ENCODE results near the gene MAS1.

Gene MAS1

DNA sequence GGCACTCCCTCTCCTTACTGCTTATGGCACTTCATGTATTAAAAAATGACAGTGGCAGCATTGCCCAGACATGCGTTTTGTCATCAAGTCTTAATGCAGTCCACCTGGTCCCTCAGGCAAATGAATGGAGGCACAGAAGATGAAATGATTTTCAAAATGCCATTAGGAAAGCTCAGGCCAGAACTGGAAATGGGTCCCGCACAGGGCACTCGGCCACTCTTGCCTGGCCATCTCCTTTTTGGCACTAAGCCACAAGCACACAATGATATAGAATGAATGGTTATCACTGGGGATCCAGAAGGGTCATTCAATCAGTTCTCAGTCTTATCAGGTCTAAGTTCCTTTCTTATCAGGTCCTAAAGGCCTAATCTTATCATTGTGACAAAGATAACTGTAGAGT is 15.6 kb downstream of the MAS1 start:
- TF ChIP-seq, protein P1, sequence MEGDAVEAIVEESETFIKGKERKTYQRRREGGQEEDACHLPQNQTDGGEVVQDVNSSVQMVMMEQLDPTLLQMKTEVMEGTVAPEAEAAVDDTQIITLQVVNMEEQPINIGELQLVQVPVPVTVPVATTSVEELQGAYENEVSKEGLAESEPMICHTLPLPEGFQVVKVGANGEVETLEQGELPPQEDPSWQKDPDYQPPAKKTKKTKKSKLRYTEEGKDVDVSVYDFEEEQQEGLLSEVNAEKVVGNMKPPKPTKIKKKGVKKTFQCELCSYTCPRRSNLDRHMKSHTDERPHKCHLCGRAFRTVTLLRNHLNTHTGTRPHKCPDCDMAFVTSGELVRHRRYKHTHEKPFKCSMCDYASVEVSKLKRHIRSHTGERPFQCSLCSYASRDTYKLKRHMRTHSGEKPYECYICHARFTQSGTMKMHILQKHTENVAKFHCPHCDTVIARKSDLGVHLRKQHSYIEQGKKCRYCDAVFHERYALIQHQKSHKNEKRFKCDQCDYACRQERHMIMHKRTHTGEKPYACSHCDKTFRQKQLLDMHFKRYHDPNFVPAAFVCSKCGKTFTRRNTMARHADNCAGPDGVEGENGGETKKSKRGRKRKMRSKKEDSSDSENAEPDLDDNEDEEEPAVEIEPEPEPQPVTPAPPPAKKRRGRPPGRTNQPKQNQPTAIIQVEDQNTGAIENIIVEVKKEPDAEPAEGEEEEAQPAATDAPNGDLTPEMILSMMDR (IDR thresholded peaks at IDR 0.05; ENCODE audit: insufficient read depth, low read length, missing control alignments): no peak
- CTCF ChIA-PET: interaction anchor here (1.0 kb wide), 1 partner anchor 10 kb away, joined by 3 read pairs; no protein-coding TSS in a partner anchor
- POLR2A ChIA-PET: no interaction called here
- H3K4me3 ChIP-seq (ENCODE audit: low read depth, low read length): no peak overlapping the region
- no peak for DNase-seq (ENCODE audit: low read depth, low spot score)

DNA sequence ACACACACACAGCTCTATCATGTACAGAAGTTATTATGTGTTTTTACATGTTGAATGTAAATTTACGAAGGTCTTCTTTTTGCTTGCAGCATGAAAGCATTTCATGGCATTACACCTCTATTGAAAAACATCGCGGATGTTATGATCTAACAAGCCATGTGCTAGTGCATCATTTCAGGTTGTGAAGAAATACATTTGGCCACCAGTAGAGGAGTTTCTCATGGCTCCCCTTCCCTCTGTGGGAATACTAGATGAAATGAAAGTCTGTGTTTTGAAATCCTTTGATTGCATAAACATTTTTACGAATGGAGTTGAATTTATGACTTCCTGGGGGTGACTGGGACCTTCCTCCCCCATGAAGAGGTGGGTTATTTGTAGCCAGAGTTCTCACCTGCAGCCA is 17.7 kb downstream of the MAS1 start:
- ChIA-PET CTCF (no interaction called here), POLR2A (no interaction called here)
- H3K4me3 ChIP-seq (ENCODE audit: low read depth, low read length): no peak overlapping the region
- no peak for DNase-seq (ENCODE audit: low read depth, low spot score)
- TF ChIP-seq, protein P1 (IDR thresholded peaks at IDR 0.05; ENCODE audit: insufficient read depth, low read length, missing control alignments): no peak

DNA sequence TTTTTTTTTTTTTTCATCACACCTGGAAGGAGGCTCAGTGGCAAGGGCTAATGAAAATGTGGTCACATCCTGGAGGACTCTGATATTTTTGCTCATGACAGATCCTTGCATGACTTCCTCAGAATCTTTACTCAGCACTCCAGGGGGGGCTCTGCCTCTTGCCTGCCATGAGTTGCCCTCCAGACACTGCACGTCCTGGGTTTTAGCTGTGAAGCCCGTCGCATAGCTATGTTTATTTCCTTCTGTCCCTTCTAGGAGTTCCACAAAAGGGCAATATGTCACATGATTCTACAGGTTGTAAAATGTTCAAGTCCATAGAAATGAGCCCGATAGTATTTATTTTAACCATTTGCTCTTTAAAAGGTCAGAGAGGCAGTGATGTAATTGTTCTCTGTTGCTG is 18.2 kb downstream of the MAS1 start:
- POLR2A ChIA-PET: no interaction called here
- TF ChIP-seq, protein P1 (IDR thresholded peaks at IDR 0.05; ENCODE audit: insufficient read depth, low read length, missing control alignments): no peak

DNA sequence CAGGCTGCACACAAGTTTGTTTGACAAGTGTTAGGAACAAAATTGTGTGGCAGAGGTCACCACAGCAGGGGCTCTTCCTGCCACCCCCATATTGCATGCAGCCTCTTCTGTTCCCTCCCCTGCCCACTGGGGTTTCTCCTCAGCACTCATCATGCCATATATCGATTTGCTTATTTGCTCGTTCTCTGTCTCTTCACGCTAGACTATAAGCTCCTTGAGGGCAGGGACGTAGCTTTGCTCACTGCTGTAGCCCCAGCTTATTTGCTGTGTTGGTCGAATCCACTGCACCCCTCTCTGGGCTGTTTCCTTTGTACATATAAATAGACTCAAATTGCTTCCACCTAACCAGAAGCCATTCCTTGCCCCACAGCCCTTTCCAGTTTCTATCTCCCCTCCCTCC is 19.6 kb downstream of the MAS1 start:
- POLR2A ChIA-PET: no interaction called here
- no peak overlapping the region for H3K4me3 ChIP-seq (ENCODE audit: low read depth, low read length)
- CTCF ChIA-PET: interaction anchor here (0.7 to 1.0 kb wide), 2 partner anchors 13 to 256 kb away, joined by 3 read pairs; no protein-coding TSS in a partner anchor
- TF ChIP-seq, protein P1 (IDR thresholded peaks at IDR 0.05; ENCODE audit: insufficient read depth, low read length, missing control alignments): no peak
- DNase-seq (ENCODE audit: low read depth, low spot score): no peak

More for the DNA sequence above, 18.2 kb downstream of the MAS1 start:
- no peak for DNase-seq (ENCODE audit: low read depth, low spot score)
- H3K4me3 ChIP-seq (ENCODE audit: low read depth, low read length): no peak overlapping the region
- CTCF ChIA-PET: no interaction called here

DNA sequence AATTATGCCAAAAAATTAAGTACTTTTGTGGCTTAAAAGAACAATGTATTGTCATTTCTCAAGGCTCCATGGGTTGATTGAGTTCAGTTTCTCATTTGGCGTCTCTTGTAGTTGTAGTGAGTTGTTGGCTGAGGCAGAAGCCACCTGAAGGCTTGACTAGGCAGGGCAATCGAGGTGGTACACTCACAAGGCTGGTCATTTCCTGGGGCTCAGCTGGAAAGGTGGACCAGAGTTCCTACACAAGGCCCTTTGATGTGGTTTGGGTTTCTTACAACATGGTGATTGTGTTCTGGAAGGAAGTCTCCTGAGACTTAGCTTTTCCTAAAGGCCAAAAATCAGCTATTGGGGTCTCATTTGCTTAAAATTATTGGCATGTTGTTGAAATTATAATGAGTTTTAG is 22.6 kb downstream of the MAS1 start:
- CTCF ChIA-PET: no interaction called here
- POLR2A ChIA-PET: no interaction called here
- TF ChIP-seq, protein P1 (IDR thresholded peaks at IDR 0.05; ENCODE audit: insufficient read depth, low read length, missing control alignments): no peak
- DNase-seq (ENCODE audit: low read depth, low spot score): no peak
- no peak overlapping the region for H3K4me3 ChIP-seq (ENCODE audit: low read depth, low read length)

DNA sequence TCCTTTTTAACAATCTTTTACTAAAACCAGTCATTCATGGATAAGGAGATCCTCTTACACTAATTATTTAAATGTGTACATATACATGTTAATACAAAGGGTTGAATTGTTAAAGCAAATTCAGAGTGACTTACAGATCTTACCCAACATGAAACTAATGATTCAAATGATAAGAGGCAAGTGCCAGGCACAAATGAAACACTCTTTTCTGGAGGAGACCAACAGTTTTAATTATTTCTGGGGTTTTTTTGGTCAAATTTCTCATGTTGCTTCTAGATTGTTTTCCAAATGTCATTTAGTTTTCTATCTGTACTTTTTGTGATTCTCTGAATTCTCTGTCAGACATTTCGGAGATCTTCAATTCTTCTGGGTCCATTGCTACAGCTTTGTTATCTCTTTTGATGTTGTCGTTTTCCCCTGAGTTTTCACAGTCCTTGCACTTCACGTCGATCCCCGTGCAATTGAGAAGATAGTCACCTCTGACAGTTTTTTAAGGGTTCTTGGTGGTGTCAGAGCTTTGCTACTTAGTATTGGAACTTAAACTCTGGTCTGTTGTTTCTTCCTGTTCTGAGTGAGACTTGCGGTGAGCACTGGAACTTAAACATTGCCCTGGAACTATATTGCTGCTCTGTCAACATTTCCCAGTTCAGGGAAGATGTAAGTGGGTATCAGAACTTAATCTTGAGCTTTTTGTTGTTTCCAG is 23.2 kb downstream of the MAS1 start:
- CTCF ChIA-PET: no interaction called here
- no peak for DNase-seq (ENCODE audit: low read depth, low spot score)
- TF ChIP-seq, protein P1 (IDR thresholded peaks at IDR 0.05; ENCODE audit: insufficient read depth, low read length, missing control alignments): no peak
- no peak overlapping the region for H3K4me3 ChIP-seq (ENCODE audit: low read depth, low read length)
- POLR2A ChIA-PET: no interaction called here

All from AG04449 (cell line).